SHP77 (cell line): ENCODE results near the gene EVA1B.

ENCODE experiments used
- DNase-seq, 2 experiments: peaks; one replicate each; lab custom pipeline; 2025; lab: John Stamatoyannopoulos, UW

The EVA1B gene

GRCh38 chr1:36346741-36347370 is 23.4 kb upstream of the EVA1B start:
- no peak for DNase-seq

- no peak for DNase-seq
These were observed 21.9 kb upstream of the EVA1B start for GRCh38 chr1:36345353-36345752.

GRCh38 chr1:36344395-36344680 is 20.9 kb upstream of the EVA1B start:
- no peak for DNase-seq

GRCh38 chr1:36343651-36344394 is 20.4 kb upstream of the EVA1B start:
- no peak for DNase-seq

GRCh38 chr1:36342426-36343185 is 19.2 kb upstream of the EVA1B start:
- DNase-seq, result no peak

GRCh38 chr1:36341626-36342320 is 18.3 kb upstream of the EVA1B start:
- DNase-seq, result no peak

- no peak for DNase-seq
These were observed 16.2 kb upstream of the EVA1B start for GRCh38 chr1:36339615-36340014.

GRCh38 chr1:36339215-36339614 is 15.8 kb upstream of the EVA1B start:
- DNase-seq, result no peak

GRCh38 chr1:36337830-36338229 is 14.4 kb upstream of the EVA1B start:
- no peak for DNase-seq

- no peak for DNase-seq
These were observed 7.5 kb upstream of the EVA1B start for GRCh38 chr1:36330940-36331339.

GRCh38 chr1:36329817-36330216 is 6.4 kb upstream of the EVA1B start:
- no peak for DNase-seq

- no peak for DNase-seq
These were observed 5.3 kb upstream of the EVA1B start for GRCh38 chr1:36328713-36329112.

- DNase-seq, result no peak
These were observed 4.6 kb upstream of the EVA1B start for GRCh38 chr1:36328088-36328480.

GRCh38 chr1:36327421-36328087 is 4.1 kb upstream of the EVA1B start:
- DNase-seq, result no peak

- DNase-seq, result no peak
These were observed 3.1 kb upstream of the EVA1B start for GRCh38 chr1:36326499-36326898.

- no peak for DNase-seq
These were observed 883 bp upstream of the EVA1B start for GRCh38 chr1:36324353-36324703.

- no peak for DNase-seq
These were observed 434 bp downstream of the EVA1B start for GRCh38 chr1:36322786-36323635.

- no peak for DNase-seq
These were observed 1.2 kb downstream of the EVA1B start for GRCh38 chr1:36322041-36322785.

GRCh38 chr1:36321119-36321951 is 2.1 kb downstream of the EVA1B start:
- DNase-seq, result no peak

GRCh38 chr1:36320767-36321118 is 2.7 kb downstream of the EVA1B start:
- no peak for DNase-seq
